Activated CD4-positive, alpha-beta T cell treated with anti-CD3 and anti-CD28 coated beads, Interleukin-2, Interleukin-6, amounts not matched to agents 100 ng/mL and 50 ng/mL, durations not matched to agents 16 hours and 8 hours (primary cell): ENCODE data around the gene SCN1B.

Source experiments
- DNase-seq: peaks from one replicate; pipeline ENCODE4 v3.0.0-alpha.2; 2020

SCN1B gene

GRCh38 chr19:35059006-35059798 is 28.9 kb downstream of the SCN1B start:
- DNase-seq: no peak

- DNase-seq: no peak
Measured at GRCh38 chr19:35059799-35060091, 29.5 kb downstream of the SCN1B start.

DNA sequence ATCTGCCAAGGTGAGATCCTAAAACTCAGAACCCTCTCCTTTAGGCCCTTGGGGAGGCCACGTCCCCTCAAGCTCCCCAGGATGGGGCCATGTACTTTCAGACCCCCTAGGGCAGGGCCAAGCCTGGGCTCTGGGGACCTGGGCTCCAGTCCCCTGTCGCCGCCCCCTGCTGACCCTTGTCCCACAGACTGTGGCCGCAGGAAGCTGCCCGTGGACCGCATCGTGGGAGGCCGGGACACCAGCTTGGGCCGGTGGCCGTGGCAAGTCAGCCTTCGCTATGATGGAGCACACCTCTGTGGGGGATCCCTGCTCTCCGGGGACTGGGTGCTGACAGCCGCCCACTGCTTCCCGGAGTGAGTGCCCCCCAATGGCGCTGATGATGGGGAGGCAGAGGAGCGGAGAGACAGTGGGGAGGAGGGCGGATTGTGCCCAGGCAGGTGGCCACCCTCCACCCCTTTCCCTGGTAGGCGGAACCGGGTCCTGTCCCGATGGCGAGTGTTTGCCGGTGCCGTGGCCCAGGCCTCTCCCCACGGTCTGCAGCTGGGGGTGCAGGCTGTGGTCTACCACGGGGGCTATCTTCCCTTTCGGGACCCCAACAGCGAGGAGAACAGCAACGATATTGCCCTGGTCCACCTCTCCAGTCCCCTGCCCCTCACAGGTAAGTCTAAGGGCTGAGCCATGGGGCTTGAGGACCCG is 30.0 kb downstream of the SCN1B start:
- no peak for DNase-seq

GRCh38 chr19:35061583-35062373 is 31.5 kb downstream of the SCN1B start:
- DNase-seq: no peak

GRCh38 chr19:35062942-35063341 is 32.7 kb downstream of the SCN1B start:
- no peak for DNase-seq

DNA sequence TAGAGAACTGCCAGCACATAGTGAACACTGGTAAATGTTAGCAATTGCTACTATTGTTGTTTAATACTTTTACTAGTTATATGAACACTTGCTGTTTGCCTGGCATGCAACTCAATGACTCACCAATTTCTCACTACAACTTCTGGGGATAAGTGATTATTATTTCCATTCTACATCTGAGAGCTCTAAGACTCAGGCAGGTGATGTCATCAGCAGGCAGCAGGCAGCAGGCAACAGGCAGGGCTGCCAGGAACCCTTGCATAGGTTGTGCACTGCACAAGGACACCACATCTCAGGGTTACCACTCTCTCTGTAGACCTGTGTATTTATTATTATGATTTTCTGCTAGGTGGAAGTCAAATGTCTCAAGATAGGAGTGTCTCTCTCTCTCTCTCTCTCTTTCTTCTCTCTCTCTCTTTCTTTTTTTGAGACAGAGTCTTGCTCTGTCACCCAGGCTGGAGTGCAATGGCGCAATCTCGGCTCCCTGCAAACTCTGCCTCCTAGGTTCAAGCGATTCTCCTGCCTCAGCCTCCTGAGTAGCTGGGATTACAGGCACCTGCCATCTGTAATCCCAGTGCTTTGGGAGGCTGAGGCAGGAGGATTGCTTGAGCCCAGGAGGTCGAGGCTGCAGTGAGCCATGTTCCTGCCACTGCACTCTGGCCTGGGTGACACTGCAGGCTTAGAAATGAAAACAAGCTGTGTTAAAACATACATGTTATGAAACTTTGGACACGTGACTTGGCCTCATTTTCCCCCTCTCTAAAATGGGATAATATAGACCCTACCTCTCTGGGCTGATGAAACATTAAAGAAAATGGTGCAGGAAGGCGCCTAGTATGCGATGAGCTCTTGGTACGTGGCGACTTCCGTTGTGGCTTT is 33.9 kb downstream of the SCN1B start:
- peak; percentile 27 for DNase-seq

GRCh38 chr19:35065574-35065973 is 35.3 kb downstream of the SCN1B start:
- no peak for DNase-seq

DNA sequence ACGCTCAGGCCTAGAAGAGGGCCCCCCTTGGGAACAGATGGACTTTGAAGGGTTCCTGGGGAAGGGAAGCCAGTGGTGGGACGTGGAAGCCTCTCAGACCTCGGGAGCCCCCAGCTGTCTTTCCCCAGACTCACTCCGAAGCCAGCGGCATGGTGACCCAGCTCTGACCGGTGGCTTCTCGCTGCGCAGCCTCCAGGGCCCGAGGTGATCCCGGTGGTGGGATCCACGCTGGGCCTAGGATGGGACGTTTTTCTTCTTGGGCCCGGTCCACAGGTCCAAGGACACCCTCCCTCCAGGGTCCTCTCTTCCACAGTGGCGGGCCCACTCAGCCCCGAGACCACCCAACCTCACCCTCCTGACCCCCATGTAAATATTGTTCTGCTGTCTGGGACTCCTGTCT is 35.9 kb downstream of the SCN1B start:
- no peak for DNase-seq

GRCh38 chr19:35066691-35067563 is 36.7 kb downstream of the SCN1B start:
- DNase-seq: peak; percentile 91

DNA sequence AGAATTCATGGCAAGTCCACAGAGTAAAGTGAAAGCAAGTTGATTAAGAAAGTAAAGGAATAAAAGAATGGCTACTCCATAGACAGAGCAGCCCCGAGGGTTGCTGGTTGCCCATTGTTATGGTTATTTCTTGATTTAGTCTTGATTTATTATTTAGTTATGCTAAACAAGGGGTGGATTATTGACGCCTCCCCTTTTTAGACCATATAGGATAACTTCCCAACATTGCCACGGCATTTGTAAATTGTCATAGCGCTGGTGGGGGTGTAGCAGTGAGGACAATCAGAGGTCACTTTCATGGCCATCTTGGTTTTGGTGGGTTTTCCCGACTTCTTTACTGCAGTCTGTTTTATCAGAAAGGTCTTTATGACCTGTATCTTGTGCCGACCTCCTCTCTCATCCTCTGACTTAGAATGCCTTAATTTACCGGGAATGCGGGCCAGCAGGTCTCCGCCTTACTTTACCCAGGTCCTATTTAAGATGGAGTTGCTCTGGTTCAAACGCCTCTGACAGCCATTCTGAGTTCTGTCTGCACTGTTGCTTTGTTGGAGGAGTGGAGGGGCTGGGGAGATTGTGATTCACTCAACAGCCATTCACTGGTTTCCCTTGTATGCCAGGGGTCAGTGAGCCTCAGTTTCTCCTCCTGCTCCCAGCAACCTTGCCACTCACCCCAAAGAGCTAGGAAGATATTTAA is 38.8 kb downstream of the SCN1B start:
- no peak for DNase-seq

- no peak for DNase-seq
Measured at GRCh38 chr19:35069696-35070095, 39.4 kb downstream of the SCN1B start.

- DNase-seq: no peak
Measured at GRCh38 chr19:35070471-35070870, 40.2 kb downstream of the SCN1B start.

GRCh38 chr19:35073516-35073915 is 43.2 kb downstream of the SCN1B start:
- DNase-seq: no peak

DNA sequence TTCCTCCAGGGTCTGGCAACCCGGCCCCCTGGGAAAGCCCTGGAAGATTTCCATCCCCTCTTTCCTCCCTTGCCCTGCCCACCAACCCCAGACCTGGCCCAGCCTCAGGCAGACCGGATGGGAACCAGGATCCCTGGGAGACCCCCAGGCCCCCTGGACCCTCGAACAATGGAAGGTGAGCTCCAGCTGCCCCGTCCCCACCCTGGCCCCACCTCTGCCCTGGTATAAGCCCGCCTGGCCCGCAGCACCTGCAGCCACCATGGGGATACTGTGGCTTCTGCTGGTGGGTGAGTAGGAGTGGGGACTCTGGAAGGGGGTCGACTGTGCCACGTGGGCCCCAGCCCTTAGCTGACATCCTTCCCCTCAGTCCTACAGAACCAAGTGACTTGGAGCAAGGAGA is 43.7 kb downstream of the SCN1B start:
- no peak for DNase-seq

GRCh38 chr19:35074426-35075201 is 44.3 kb downstream of the SCN1B start:
- no peak for DNase-seq

DNA sequence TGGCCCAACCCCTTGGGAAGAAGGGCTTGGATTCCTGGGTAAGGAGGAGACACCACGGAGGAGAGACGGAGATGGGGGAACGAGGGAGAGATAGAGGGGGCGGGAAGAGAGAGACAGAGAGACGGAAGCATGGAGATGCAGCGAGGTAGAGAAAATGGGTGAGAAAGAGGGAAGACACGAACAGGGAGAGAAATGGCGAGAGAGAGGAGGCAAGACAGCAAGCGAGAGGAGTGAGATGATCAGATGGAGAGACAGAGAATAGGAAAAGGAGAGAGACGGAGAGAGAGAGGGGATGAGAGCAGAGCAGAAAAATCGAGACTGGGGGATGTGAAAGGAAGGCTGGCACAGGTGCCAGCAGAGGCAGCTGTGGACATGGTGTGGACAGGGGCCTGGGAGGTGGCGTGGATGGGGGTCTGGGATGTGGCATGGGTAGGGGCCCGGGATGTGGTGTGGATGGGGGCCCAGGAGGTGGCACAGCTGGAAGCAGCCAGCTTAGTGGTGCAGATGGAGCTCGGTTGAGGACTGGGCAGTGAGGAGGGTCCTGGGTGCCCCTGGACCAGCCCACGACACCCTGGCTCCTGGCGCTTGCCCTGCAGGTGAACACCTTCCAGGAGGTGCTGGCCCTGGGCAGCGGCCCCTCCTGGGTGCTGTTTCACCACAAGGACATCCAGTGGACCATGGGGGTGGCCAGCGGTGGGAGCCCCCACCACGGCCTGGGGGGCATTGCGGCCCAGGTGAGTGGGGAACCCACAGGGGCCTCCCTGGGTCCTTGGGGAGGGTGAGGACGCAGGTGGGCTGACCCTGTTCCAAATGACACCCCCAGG is 45.1 kb downstream of the SCN1B start:
- no peak for DNase-seq

GRCh38 chr19:35076026-35076370 is 45.7 kb downstream of the SCN1B start:
- DNase-seq: no peak

- DNase-seq: no peak
Measured at GRCh38 chr19:35076657-35077056, 46.4 kb downstream of the SCN1B start.

DNA sequence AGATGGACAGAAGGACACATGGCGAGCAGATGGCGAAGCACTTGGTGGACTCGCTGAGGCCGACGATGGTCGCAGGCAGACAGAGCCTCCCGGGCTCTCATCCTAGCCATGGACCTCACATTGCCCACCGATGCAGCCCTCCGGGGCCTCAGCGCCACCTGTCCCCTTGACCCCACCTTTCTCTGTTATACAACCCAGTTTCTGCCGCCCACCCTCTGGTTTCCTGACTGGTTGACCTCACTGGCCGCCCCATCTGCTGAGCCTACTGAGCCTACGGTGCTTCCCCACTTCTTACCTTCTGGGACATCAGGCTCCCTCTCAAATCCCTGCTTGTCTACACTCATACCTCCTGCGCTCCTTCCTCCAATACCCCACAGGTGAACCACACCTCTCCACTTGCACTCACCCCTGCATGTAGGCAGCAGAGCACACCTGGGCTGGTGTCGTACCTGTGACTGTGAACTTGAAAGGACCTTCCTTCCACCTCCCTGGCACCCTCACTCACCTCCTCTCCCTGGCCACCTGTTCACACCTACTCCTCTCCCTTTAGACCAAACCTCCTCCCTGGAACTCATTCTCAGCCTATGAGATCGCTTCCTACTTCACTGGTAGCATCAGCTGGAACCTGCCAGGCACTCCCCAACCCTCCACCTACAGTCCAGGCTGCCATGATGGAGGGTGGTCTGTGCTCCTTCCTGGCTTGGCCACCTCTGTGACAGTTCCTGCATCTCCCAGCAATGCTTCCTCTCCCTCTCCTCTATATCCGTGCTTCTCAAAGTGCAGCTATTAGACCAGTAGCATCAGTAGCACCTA is 47.3 kb downstream of the SCN1B start:
- DNase-seq: no peak
